Stimulated activated CD4-positive, alpha-beta T cell treated with anti-CD3 and anti-CD28 coated beads, TNF-alpha, amount 100 ng/mL, for 1 hour (primary cell): ENCODE measurements around the gene FAM13B.
"Not testable (repeated sequence)": the region's sequence is repeated elsewhere in the genome, so short reads cannot be mapped to it uniquely, and the experiment has no call there.

ENCODE experiments used
- DNase-seq, 3 donors: peaks; one replicate each; pipeline ENCODE4 v3.0.0-alpha.2; 2020; ENCODE audit warnings: low read depth in 3 of 3, low spot score in 1 of 3

FAM13B gene

GRCh38 chr5:138035605-138036537, 3.0 kb upstream of the FAM13B start:
- peak; percentile 13 to 15 (median 13) for DNase-seq

GRCh38 chr5:138033907-138034306, 1.0 kb upstream of the FAM13B start:
- no peak for DNase-seq

- no peak for DNase-seq
Observed at GRCh38 chr5:138033386-138033808, 518 bp upstream of the FAM13B start.

- peak in 1 of 3 donors; percentile 22 for DNase-seq
Observed at GRCh38 chr5:138032028-138032571, 779 bp downstream of the FAM13B start.

- DNase-seq = no peak
Observed at GRCh38 chr5:138029944-138030343, 2.9 kb downstream of the FAM13B start.

GRCh38 chr5:138029501-138029900, 3.4 kb downstream of the FAM13B start:
- DNase-seq = no peak

- no peak for DNase-seq
Observed at GRCh38 chr5:138028971-138029365, 3.9 kb downstream of the FAM13B start.

GRCh38 chr5:138028262-138028970, 4.5 kb downstream of the FAM13B start:
- DNase-seq = not testable (repeated sequence)

GRCh38 chr5:138026793-138027192, 6.1 kb downstream of the FAM13B start:
- not testable (repeated sequence) for DNase-seq

GRCh38 chr5:138025285-138025684, 7.6 kb downstream of the FAM13B start:
- no peak for DNase-seq

- DNase-seq = no peak
Observed at GRCh38 chr5:138024117-138024516, 8.8 kb downstream of the FAM13B start.

- DNase-seq = no peak
Observed at GRCh38 chr5:138022912-138023311, 10.0 kb downstream of the FAM13B start.

GRCh38 chr5:138021771-138022170, 11.1 kb downstream of the FAM13B start:
- DNase-seq = no peak

GRCh38 chr5:138018849-138019248, 14.0 kb downstream of the FAM13B start:
- no peak for DNase-seq

- DNase-seq = no peak
Observed at GRCh38 chr5:138015916-138016315, 17.0 kb downstream of the FAM13B start.

- no peak for DNase-seq
Observed at GRCh38 chr5:138011991-138012390, 20.9 kb downstream of the FAM13B start.

- DNase-seq = no peak
Observed at GRCh38 chr5:138000102-138000723, 32.7 kb downstream of the FAM13B start.

- no peak for DNase-seq
Observed at GRCh38 chr5:137997726-137998213, 35.1 kb downstream of the FAM13B start.

GRCh38 chr5:137995749-137996128, 37.1 kb downstream of the FAM13B start:
- no peak for DNase-seq

- no peak for DNase-seq
Observed at GRCh38 chr5:137995077-137995748, 37.7 kb downstream of the FAM13B start.

- no peak for DNase-seq
Observed at GRCh38 chr5:137994556-137994955, 38.3 kb downstream of the FAM13B start.
